DND-41 (cell line): ENCODE data around the gene NRCAM.

ENCODE experiments used
- EZH2 ChIP-seq: IDR thresholded peaks from 3 replicates; pipeline ENCODE4 v1.6.1; 2012; ENCODE audit warnings: borderline replicate concordance, low read depth, mild to moderate bottlenecking, moderate library complexity, low read length, inconsistent platforms; ENCODE audit not compliant: severe bottlenecking
- TF ChIP-seq, protein P1 (sequence below): IDR thresholded peaks from 2 replicates; pipeline ENCODE4 v1.5.1; 2012; ENCODE audit warnings: borderline replicate concordance, low read length, moderate library complexity, mild to moderate bottlenecking; ENCODE audit not compliant: poor library complexity, severe bottlenecking; ENCODE audit errors: extremely low read depth

DNA sequence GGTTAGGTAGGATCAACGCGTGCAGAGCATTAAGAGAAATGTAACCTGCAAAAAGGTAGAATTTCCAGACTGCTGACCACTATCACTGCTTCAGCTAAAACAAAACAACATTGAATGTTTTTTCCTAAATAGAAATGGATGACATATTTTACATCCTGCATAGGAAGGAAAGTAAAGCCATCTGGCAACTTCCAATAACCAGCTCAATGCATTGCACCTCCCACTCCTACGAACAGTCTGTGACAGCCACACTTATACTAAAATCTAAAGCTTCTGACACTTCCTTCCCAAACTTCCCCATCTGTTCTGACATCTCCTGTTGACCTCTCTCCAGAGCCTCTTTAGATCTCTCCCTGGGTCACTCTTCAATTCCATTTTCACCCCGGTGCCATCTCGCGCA lies 47.1 kb downstream of the NRCAM start:
- TF ChIP-seq, protein P1, sequence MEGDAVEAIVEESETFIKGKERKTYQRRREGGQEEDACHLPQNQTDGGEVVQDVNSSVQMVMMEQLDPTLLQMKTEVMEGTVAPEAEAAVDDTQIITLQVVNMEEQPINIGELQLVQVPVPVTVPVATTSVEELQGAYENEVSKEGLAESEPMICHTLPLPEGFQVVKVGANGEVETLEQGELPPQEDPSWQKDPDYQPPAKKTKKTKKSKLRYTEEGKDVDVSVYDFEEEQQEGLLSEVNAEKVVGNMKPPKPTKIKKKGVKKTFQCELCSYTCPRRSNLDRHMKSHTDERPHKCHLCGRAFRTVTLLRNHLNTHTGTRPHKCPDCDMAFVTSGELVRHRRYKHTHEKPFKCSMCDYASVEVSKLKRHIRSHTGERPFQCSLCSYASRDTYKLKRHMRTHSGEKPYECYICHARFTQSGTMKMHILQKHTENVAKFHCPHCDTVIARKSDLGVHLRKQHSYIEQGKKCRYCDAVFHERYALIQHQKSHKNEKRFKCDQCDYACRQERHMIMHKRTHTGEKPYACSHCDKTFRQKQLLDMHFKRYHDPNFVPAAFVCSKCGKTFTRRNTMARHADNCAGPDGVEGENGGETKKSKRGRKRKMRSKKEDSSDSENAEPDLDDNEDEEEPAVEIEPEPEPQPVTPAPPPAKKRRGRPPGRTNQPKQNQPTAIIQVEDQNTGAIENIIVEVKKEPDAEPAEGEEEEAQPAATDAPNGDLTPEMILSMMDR = no peak
- no peak for TF ChIP-seq EZH2
